Gastrocnemius medialis (tissue), 4 donors: ENCODE results near the gene SEC14L1. TPM values are rescaled to one million over a fixed set of nuclear protein-coding genes. Genes with fewer than 3 reads are reported as not detected.

ENCODE experiments used
- ATAC-seq, 2 donors: fragments of 150-250 bp; one replicate each; pipeline ENCODE4 v1.9.1; 2016
- DNase-seq, 2 donors: peaks; one replicate each; pipeline ENCODE4 v3.0.0-alpha.2; 2019
- H3K27ac ChIP-seq, 4 donors: fragments of 200-600 bp; sonication (generic); 1 replicate in 1 of 4; 2 replicates in 3 of 4; pipeline ENCODE4 v1.5.1; 2016 to 2018; ENCODE audit warnings: mild to moderate bottlenecking in 2 of 4, moderate library complexity in 1 of 4
- H3K27me3 ChIP-seq, 3 donors: fragments of 200-600 bp; sonication (generic) in 2 of 3; 1 replicate in 1 of 3; 2 replicates in 2 of 3; pipeline versions ENCODE4 v1.5.1 to v1.6.0; 2016 to 2019; ENCODE audit warnings: mild to moderate bottlenecking in 1 of 3, moderate library complexity in 1 of 3
- H3K36me3 ChIP-seq, 2 donors: fragments of 200-600 bp; sonication (generic) in 1 of 2; one replicate each; pipeline ENCODE4 v1.5.1; 2017 to 2018
- H3K4me1 ChIP-seq, 2 donors: fragments of 200-600 bp; sonication (generic) in 1 of 2; one replicate each; pipeline ENCODE4 v1.5.1; 2016 to 2017; ENCODE audit warnings: mild to moderate bottlenecking in 2 of 2
- H3K4me3 ChIP-seq, 4 donors: fragments of 200-600 bp; sonication (generic) in 3 of 4; 1 replicate in 1 of 4; 2 replicates in 3 of 4; pipeline ENCODE4 v1.5.1; 2016 to 2019; ENCODE audit warnings: mild to moderate bottlenecking in 2 of 4
- H3K9me3 ChIP-seq, 3 donors: fragments of 200-600 bp; sonication (generic) in 2 of 3; 1 replicate in 1 of 3; 2 replicates in 2 of 3; pipeline ENCODE4 v1.5.1; 2016 to 2019
- POLR2A ChIP-seq, 2 donors: fragments of 450-650 bp; IDR thresholded peaks; one replicate each; pipeline ENCODE4 v1.6.1; 2017; ENCODE audit warnings: antibody characterized with exemption in 2 of 2, mild to moderate bottlenecking in 2 of 2, moderate library complexity in 2 of 2
- in situ Hi-C, 4 donors: fragments of 200-750 bp; cut with MboI; loops; one replicate each; pipeline versions ENCODE4 v1.15.0 to v1.8.0; 2017; ENCODE audit warnings: low sequenced_read_pairs in 4 of 4
- intact Hi-C: fragments of 100-400 bp; cut with DNase I; formaldehyde crosslinking; loops from one replicate; pipeline ENCODE4 v1.15.1; 2023; ENCODE audit warnings: low total_unique reads
- total RNA-seq, 4 donors: library from RNA; depleted of rRNA; stranded (reverse); fragments of >200 nt; gene quantifications; one replicate each; pipeline versions ENCODE4 v1.1.0 to v1.2.3, GENCODE V29; 2016
- TF ChIP-seq, protein P1 (sequence below), 5 experiments: fragments of 450-650 bp in 3 of 5; fragments of 200-600 bp in 2 of 5; sonication (generic) in 2 of 5; IDR thresholded peaks in 4 of 5; conservative IDR thresholded peaks in 1 of 5; 1 replicate in 4 of 5; 2 replicates in 1 of 5; pipeline ENCODE4 v1.5.1; 2016 to 2019; ENCODE audit warnings: antibody characterized with exemption in 5 of 5, mild to moderate bottlenecking in 3 of 5, moderate library complexity in 3 of 5

The SEC14L1 gene
- total RNA-seq, 4 donors from 2014 or later, result 55.0 to 94.1 (median 73.7) TPM

DNA sequence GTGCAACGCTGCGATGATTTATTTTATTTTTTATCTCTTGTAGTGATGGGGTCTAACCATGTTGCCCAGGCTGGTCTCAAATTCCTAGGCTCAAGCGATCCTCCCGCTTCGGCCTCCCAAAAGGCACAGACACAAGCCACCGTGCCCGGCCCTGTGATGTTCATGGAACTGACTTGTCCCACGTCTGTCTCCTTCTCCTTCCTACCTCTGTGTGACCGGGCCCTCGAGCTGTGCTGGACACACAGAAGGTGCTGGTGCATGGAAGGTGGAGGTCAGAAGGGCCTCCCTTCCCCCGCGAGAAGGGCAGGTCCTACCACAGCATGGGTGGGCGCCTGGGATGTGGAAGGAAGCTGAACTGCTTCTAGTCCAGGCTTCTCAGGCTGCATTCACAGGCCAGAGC lies 88.0 kb downstream of the SEC14L1 start:
- DNase-seq (no peak), ATAC-seq (no peak)
- Histone ChIP-seq H3K27ac (no peak overlapping the region), H3K4me1 (peaks cover 0 to 8% of the 10 kb centered on the region in 2 donors), H3K9me3 (no peaks in the 10 kb centered on the region), H3K27me3 (no peaks in the 10 kb centered on the region), H3K36me3 (no peaks in the 10 kb centered on the region), H3K4me3 (no peak overlapping the region)
- intact Hi-C loops (no loop called here), in situ Hi-C loops (loop anchor here in 2 of 4 donors (25.0 kb wide), 1 partner anchor 367 kb away; the partner anchor contains the start of gene MGAT5B (in 2 of the 2))
- TF ChIP-seq POLR2A (IDR thresholded peaks at IDR 0.05), result no peak
- TF ChIP-seq, protein P1, sequence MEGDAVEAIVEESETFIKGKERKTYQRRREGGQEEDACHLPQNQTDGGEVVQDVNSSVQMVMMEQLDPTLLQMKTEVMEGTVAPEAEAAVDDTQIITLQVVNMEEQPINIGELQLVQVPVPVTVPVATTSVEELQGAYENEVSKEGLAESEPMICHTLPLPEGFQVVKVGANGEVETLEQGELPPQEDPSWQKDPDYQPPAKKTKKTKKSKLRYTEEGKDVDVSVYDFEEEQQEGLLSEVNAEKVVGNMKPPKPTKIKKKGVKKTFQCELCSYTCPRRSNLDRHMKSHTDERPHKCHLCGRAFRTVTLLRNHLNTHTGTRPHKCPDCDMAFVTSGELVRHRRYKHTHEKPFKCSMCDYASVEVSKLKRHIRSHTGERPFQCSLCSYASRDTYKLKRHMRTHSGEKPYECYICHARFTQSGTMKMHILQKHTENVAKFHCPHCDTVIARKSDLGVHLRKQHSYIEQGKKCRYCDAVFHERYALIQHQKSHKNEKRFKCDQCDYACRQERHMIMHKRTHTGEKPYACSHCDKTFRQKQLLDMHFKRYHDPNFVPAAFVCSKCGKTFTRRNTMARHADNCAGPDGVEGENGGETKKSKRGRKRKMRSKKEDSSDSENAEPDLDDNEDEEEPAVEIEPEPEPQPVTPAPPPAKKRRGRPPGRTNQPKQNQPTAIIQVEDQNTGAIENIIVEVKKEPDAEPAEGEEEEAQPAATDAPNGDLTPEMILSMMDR (IDR thresholded peaks at IDR 0.05 in 4 of 5, conservative IDR thresholded peaks at IDR 0.05 in 1 of 5), result no peak

DNA sequence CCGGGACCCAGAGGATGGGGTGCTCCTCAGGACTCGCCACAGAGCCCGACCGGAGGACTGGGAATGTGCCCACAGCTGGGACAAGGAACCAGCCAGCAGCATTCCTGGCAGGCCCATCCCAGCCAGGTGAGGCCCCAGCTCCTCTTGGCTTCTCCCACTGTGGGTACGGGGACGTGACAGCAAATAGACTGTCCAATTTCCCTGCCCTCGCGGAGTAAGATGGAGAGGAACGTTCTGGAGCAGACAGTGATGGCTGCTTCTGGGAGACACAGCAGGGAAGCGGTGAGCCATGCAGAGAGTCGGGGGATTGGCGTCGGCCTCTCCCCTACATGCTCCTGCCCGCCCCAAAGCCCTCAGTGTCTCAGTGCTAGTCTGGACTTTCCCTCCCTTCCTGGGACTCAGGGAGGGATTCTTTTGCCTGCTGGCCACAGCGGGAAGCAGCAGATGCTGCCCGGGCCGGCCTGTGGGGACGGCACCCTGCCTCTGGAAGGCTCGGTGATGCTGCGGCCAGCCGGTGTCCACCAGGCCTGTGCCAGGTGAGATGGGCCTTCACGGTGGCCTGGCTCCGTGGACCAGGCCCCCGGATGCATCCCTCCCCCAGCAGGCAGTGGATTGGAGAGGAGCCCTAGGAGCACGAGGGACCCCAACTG lies 89.1 kb downstream of the SEC14L1 start:
- in situ Hi-C loops, result loop anchor here in 2 of 4 donors (25.0 kb wide), 1 partner anchor 368 kb away; the partner anchor contains the start of gene MGAT5B (in 2 of the 2)
- Histone ChIP-seq H3K36me3 (no peaks in the 10 kb centered on the region), H3K9me3 (no peaks in the 10 kb centered on the region), H3K27ac (no peak overlapping the region), H3K27me3 (no peaks in the 10 kb centered on the region), H3K4me3 (no peak overlapping the region), H3K4me1 (peaks cover 0 to 6% of the 10 kb centered on the region in 2 donors)
- intact Hi-C loops, result no loop called here
- ATAC-seq, result no peak
- no peak for DNase-seq
- TF ChIP-seq, protein P1 (IDR thresholded peaks at IDR 0.05 in 4 of 5, conservative IDR thresholded peaks at IDR 0.05 in 1 of 5), result no peak
- TF ChIP-seq POLR2A (IDR thresholded peaks at IDR 0.05), result no peak

DNA sequence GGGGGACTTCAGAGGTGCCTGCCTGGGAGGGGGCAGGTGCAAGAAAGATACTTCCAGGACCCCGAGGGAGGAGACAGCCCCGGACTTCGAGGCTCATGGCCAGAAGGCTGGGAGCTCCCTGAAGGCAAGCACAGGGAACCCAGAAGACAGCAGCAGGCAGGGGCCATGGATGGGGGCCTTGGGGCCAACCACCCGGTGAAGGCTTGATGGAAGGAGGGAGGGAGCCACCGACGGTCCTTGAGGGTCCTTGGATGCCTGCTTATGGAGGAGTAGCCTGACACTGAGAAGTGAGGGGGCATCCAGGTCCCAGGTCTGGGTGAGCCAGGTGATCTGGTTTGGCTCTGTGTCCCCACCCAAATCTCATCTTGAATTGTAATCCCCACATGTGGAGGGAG lies 89.7 kb downstream of the SEC14L1 start:
- TF ChIP-seq POLR2A (IDR thresholded peaks at IDR 0.05), result no peak
- TF ChIP-seq, protein P1 (IDR thresholded peaks at IDR 0.05 in 4 of 5, conservative IDR thresholded peaks at IDR 0.05 in 1 of 5), result no peak
- no peak for DNase-seq
- Histone ChIP-seq H3K27ac (no peak overlapping the region), H3K36me3 (no peaks in the 10 kb centered on the region), H3K9me3 (no peaks in the 10 kb centered on the region), H3K4me3 (no peak overlapping the region), H3K4me1 (peaks cover 0 to 6% of the 10 kb centered on the region in 2 donors), H3K27me3 (no peaks in the 10 kb centered on the region)
- intact Hi-C loops, result no loop called here
- in situ Hi-C loops, result loop anchor here in 2 of 4 donors (25.0 kb wide), 1 partner anchor 368 kb away; the partner anchor contains the start of gene MGAT5B (in 2 of the 2)
- no peak for ATAC-seq

DNA sequence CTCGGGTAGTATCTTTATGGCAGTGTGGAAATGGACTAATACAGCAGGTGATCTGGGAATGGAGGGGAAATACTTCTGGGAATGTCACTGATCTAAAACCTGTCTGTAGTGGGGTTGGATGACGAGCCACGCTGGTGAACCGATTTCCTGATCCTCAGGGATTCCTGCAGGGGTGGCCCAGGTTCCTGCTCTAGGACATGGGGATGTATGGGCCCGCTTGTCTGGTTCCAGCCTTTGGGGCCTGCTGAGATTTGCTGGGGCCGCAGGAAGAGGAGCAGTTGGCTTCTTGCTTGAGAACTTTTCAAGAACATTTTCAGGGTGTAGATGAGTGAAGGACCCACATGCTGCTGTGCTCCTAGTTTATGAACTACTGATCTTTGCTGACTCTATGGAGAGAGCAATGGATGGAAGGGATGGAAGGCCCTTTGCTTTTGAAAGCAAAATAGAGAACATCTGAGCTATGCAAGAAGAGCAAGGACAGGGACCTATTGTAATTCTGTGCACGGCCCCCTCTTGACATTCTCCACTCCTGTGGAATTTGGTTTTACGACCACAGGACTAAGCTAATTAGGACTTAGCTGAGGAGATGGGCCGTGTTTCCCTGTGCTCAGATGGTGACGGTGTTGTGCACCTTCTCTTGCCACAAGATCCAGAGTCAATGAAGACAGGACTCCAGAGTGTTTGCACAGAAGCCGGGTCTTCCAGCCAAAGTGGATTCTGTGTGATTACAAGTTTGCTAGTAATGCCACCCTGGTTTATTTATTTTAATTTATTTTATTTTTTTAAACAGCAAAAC lies 90.5 kb downstream of the SEC14L1 start:
- Histone ChIP-seq H3K4me1 (peaks cover 0 to 12% of the 10 kb centered on the region in 2 donors), H3K9me3 (no peaks in the 10 kb centered on the region), H3K27me3 (no peaks in the 10 kb centered on the region), H3K27ac (no peak overlapping the region), H3K4me3 (no peak overlapping the region), H3K36me3 (no peaks in the 10 kb centered on the region)
- intact Hi-C loops, result no loop called here
- ATAC-seq (no peak), DNase-seq (no peak)
- no peak for TF ChIP-seq POLR2A (IDR thresholded peaks at IDR 0.05)
- TF ChIP-seq, protein P1 (IDR thresholded peaks at IDR 0.05 in 4 of 5, conservative IDR thresholded peaks at IDR 0.05 in 1 of 5), result no peak
- in situ Hi-C loops, result loop anchor here in 2 of 4 donors (25.0 kb wide), 1 partner anchor 369 kb away; the partner anchor contains the start of gene MGAT5B (in 2 of the 2)
